ENCODE data around the gene BCAP29. TPM values are rescaled to one million over a fixed set of nuclear protein-coding genes. Genes with fewer than 3 reads are reported as not detected.
A peak's percentile ranks its signal among the peaks of the same experiment; 100 is the strongest.

Gene BCAP29
- total and polyA plus RNA-seq, 9 of the 15 experiments (the other 6 are each of a cell fraction or from before 2014, with no cell fraction given) = 63.4 to 137 (median 79.7) TPM

- peak; percentile 95 for TF ChIP-seq TFAP4 (CRISPR knock-in tag; IDR thresholded peaks at IDR 0.05; ENCODE audit: borderline replicate concordance)
- TF ChIP-seq POLR2AphosphoS2 (IDR thresholded peaks at IDR 0.05; ENCODE audit: low read length) = no peak; the same call in 1 of the 2 replicates
- TF ChIP-seq CTBP1 (IDR thresholded peaks at IDR 0.05; ENCODE audit: borderline replicate concordance) = peak; percentile 31; the same call in 1 of the 2 replicates
- TF ChIP-seq BRF2 (IDR thresholded peaks at IDR 0.05; ENCODE audit: borderline replicate concordance, insufficient read depth, insufficient read length) = no peak
- no peak for TF ChIP-seq ELK1 (CRISPR knock-in tag; IDR thresholded peaks at IDR 0.05)
- TF ChIP-seq GATAD2B (IDR thresholded peaks at IDR 0.05; ENCODE audit: borderline replicate concordance) = no peak
- TF ChIP-seq NFE2 (IDR thresholded peaks at IDR 0.05; ENCODE audit: low read depth) = no peak
- no peak for TF ChIP-seq MIER1 (IDR thresholded peaks at IDR 0.05; ENCODE audit: low read depth)
- no peak for TF ChIP-seq CHD4 (IDR thresholded peaks at IDR 0.05; ENCODE audit: insufficient read depth, insufficient replicate concordance, low read depth, low read length, poor library complexity, severe bottlenecking)
- no peak for TF ChIP-seq ZNF518B (CRISPR knock-in tag; IDR thresholded peaks at IDR 0.05)
- TF ChIP-seq L3MBTL2 (IDR thresholded peaks at IDR 0.05) = peak; percentile 81
- TF ChIP-seq ID3 (CRISPR knock-in tag; IDR thresholded peaks at IDR 0.05) = no peak
- TF ChIP-seq ID3 (tag; IDR thresholded peaks at IDR 0.05) = peak; percentile 75
- peak; percentile 66 for TF ChIP-seq PML (IDR thresholded peaks at IDR 0.05; ENCODE audit: low read length)
- TF ChIP-seq CGGBP1 (CRISPR knock-in tag; IDR thresholded peaks at IDR 0.05) = 0 out of 2 replicates have a peak, but pooled peaks have one; percentile 55
- peak; percentile 64; the same call in 1 of the 2 replicates for TF ChIP-seq GABPA (tag; conservative IDR thresholded peaks at IDR 0.05; ENCODE audit: low read depth)
- no peak for TF ChIP-seq RBM17 (IDR thresholded peaks at IDR 0.05; ENCODE audit: borderline replicate concordance, low read depth, low read length)
- peak; percentile 94 for TF ChIP-seq POLR2A (conservative IDR thresholded peaks at IDR 0.05)
- no peak for TF ChIP-seq ZNF175 (CRISPR knock-in tag; IDR thresholded peaks at IDR 0.05; ENCODE audit: low read depth)
- TF ChIP-seq MAZ (CRISPR knock-in tag; conservative IDR thresholded peaks at IDR 0.05 in 1 of 2, IDR thresholded peaks at IDR 0.05 in 1 of 2) = peak; percentile 84 to 88
Measured at GRCh38 chr7:107563775-107564552, 16.1 kb upstream of the BCAP29 start, which contains the start of the genes COG5 and DUS4L (continued).
